Measurements from ENCODE around the gene OCRL. TPM values are rescaled to one million over a fixed set of nuclear protein-coding genes. Genes with fewer than 3 reads are reported as not detected.

OCRL gene
- total RNA-seq, 1 experiment from 2014 or later = 41.4 TPM

GRCh38 chrX:129641469-129641868 lies 101.4 kb downstream of the OCRL start:
- Histone ChIP-seq H3F3A (ENCODE audit: insufficient read depth, low read depth) (no peaks in the 10 kb centered on the region), H4K20me1 (ENCODE audit: insufficient read depth) (no peaks in the 10 kb centered on the region), H3K4me2 (no peak overlapping the region), H3K4me3 (no peak overlapping the region), H3K36me3 (ENCODE audit: low read depth) (no peaks in the 10 kb centered on the region), H3K27ac (no peak overlapping the region), H3K9me2 (ENCODE audit: insufficient read depth) (no peaks in the 10 kb centered on the region), H3K4me1 (replicated peaks; ENCODE audit: insufficient read depth) (0 out of 2 replicates have a peak, but pooled peaks cover 6% of the 10 kb centered on the region), H3K9me3 (ENCODE audit: insufficient read depth, low read depth) (no peaks in the 10 kb centered on the region), H2AFZ (no peak overlapping the region), H3K27me3 (ENCODE audit: insufficient read depth, low read depth) (no peaks in the 10 kb centered on the region), H3K79me2 (ENCODE audit: low read depth) (no peaks in the 10 kb centered on the region)
- ChIA-PET CTCF (no interaction called here), POLR2A (ENCODE audit: unreplicated experiment) (no interaction called here)
- no TSS peak for BruUV-seq (replicated peaks)
- DNase-seq = no peak
- TF ChIP-seq EZH2 (IDR thresholded peaks at IDR 0.05; ENCODE audit: low read depth) (no peak), CTCF (conservative IDR thresholded peaks at IDR 0.05) (no peak)
- intact Hi-C loops (cut with micrococcal nuclease; ENCODE audit: unreplicated experiment) = no loop called here

GRCh38 chrX:129641941-129642340 lies 101.9 kb downstream of the OCRL start:
- no TSS peak for BruUV-seq (replicated peaks)
- intact Hi-C loops (cut with micrococcal nuclease; ENCODE audit: unreplicated experiment) = no loop called here

More at GRCh38 chrX:129641941-129642340, 101.9 kb downstream of the OCRL start:
- no peaks in the 10 kb centered on the region for H3K9me2 ChIP-seq (ENCODE audit: insufficient read depth)
- ChIA-PET CTCF (no interaction called here), POLR2A (ENCODE audit: unreplicated experiment) (no interaction called here)
- no peaks in the 10 kb centered on the region for H3F3A ChIP-seq (ENCODE audit: insufficient read depth, low read depth)
- H3K4me3 ChIP-seq = no peak overlapping the region
- TF ChIP-seq CTCF (conservative IDR thresholded peaks at IDR 0.05) (no peak), EZH2 (IDR thresholded peaks at IDR 0.05; ENCODE audit: low read depth) (no peak)
- H3K36me3 ChIP-seq (ENCODE audit: low read depth) = no peaks in the 10 kb centered on the region
- H3K4me2 ChIP-seq = no peak overlapping the region
- H3K9me3 ChIP-seq (ENCODE audit: insufficient read depth, low read depth) = no peaks in the 10 kb centered on the region
- 0 out of 2 replicates have a peak, but pooled peaks cover 6% of the 10 kb centered on the region for H3K4me1 ChIP-seq (replicated peaks; ENCODE audit: insufficient read depth)
- H3K79me2 ChIP-seq (ENCODE audit: low read depth) = no peaks in the 10 kb centered on the region
- H3K27ac ChIP-seq = no peak overlapping the region
- H4K20me1 ChIP-seq (ENCODE audit: insufficient read depth) = no peaks in the 10 kb centered on the region
- no peaks in the 10 kb centered on the region for H3K27me3 ChIP-seq (ENCODE audit: insufficient read depth, low read depth)
- DNase-seq = no peak
- no peak overlapping the region for H2AFZ ChIP-seq

Other genes with a start within 250 kb of the OCRL start
- 88.5 and 92.6 TPM in 2 replicates for gene SMARCA1, start 16.8 kb upstream of the OCRL start, total RNA-seq (2021)
- 0.13 TPM in 2 replicates for gene APLN, start 114.7 kb downstream of the OCRL start, total RNA-seq (2021)
- not detected in 2 replicates for gene XPNPEP2, start 198.7 kb downstream of the OCRL start, total RNA-seq (2021)
- gene SASH3, start 239.7 kb downstream of the OCRL start, total RNA-seq (2021) = not detected in 2 replicates